Measurements from ENCODE around the gene KLHDC10.
"Not testable (repeated sequence)": the region's sequence is repeated elsewhere in the genome, so short reads cannot be mapped to it uniquely, and the experiment has no call there.

The KLHDC10 gene

DNA sequence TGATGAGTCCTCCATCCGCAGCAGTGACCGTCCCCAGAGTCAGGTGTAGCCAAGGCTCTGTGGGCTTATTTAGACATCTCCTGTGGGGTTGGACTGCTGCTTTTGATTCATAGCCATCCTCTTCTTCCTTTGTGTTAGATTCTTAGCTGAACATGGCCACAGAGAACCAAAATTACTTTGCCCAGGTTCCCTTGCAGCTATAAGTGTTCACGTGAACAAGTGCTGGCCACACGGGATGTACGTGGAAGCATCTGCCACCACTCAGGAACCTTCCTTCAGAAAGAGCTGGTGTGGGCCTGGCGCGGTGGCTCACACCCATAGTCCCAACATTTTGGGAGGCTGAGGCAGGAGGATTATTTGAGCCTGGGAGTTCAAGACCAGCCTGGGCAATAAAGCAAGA lies 85.8 kb downstream of the KLHDC10 start:
- no peak for DNase-seq (ENCODE audit: low read depth)

DNA sequence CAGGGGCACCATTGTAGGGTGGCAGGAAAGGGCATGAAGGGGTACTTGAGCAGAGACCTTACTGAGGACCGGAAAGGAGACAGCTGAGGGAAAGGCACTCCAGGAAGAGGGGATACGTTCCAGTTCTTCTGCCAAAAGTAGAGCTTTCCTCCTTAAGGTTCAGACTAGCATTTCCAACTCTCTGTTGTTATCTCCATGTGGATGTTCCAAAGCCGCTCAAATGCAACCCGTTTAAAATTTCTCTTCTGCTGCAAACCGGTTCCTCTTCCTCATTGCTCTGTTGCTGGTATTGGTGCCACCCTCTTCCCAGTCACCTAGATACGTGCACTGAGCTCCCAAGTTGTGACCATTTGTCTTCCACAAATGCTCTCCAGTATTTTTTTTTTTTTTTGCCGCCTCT lies 87.4 kb downstream of the KLHDC10 start:
- DNase-seq (ENCODE audit: low read depth), result no peak

DNA sequence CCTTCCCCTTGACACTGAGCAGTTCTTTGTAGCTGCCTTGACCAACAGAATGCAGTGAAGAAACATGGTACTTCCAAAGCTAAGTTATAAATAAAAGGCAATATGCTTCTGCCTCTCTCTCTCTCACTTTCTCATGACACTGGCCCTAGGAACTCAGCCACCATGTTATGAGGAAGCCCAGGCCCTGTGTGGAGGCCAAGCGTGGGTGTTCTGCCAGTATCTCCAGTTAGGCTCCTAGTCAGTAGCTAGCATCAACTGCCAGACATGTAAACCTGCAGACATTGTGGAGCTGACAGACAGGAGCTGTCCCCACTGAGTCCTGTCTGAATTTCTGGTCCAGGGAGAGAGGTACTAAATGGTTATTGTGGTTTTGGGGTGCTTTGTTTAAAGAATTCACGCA lies 89.7 kb downstream of the KLHDC10 start:
- DNase-seq (ENCODE audit: low read depth), result no peak

DNA sequence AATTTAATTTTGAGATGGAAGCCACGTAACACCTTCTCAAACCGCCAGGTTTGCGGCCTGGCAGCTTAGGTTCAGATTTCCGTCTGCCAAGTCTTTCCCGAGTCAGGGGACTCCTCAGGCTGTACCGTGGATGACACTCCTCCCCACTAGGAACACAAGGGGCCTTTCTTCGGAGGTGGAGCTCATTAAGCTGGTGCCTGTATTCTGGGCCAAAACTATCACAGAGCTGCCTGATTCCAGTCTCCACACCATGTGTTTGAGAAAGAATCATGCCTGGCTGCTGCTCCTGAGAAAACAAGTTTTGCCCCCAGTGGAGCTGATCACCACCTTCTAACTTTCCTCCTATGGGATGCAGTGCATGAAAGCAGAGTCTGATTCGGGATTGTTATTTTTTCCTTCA lies 90.1 kb downstream of the KLHDC10 start:
- DNase-seq (ENCODE audit: low read depth), result no peak

DNA sequence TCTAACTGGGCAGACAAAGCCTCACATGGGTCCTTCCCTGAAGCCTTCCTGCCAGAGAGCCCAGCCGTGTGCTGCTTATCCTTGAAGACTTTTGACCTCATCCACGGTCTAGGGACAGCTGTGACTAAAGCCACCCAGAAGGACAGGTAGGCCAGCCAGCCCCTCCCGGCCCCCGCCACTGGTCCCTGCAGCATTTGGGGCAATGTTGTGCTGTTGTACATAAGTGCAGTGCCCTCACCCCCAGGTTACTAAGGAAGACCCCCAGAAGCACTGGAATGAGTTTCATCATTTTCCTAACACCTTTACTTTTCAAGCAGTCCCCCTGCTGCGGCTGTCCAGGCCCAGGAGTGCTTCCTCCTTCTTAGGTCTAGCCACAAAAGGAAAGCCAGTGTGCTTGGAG lies 91.9 kb downstream of the KLHDC10 start:
- no peak for DNase-seq (ENCODE audit: low read depth)

DNA sequence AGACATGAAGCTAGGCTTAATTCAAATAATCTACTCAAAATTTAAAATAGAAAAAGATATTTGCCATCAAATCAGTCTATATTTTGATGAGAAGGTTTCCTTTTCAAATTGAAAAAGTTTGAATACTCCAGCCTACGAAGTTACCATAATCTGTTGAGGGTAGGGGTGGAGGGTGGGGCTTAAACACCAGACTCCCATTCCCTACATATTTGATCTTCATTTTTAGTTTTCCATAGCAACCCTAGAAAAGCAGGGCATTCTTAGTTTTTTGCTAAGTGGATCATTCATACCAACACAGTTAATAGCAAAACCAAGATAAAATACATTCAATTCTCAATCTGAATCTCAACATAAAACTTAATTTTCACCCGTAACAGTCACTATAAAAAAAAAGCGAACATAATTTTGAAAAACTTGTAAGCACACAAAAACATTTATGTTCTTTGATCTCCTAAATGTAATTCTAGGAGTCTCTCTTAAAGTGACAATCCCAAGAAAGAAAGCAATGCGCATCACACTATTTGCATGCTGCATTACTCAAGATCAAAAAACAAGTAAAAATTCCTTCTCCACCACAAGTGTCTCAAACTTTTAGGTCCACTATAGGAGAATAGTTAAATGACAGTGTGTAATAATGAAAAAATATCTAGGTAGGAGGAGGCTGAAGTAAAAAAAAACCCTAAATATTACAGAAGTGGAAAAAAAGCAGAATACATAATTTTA lies 104.1 kb downstream of the KLHDC10 start:
- DNase-seq (ENCODE audit: low read depth), result no peak

DNA sequence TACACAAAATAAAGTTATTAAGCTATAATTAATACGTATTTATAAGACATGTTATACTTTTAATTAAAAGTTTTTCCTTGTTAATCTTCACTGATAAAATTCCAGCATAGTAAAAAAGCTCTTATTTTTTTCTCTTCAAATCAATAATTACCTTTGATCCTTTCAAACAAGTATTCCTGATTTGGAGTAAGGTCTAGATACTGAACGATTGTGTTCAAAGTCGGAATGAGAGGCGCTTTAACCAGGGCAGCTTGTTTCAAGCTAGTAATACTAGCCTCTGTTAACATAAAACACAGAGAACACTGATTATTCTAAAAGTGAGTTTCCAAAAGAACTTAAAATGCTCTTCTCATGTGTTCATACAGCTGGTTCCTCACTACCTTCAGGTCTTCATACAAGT lies 107.9 kb downstream of the KLHDC10 start:
- no peak for DNase-seq (ENCODE audit: low read depth)

DNA sequence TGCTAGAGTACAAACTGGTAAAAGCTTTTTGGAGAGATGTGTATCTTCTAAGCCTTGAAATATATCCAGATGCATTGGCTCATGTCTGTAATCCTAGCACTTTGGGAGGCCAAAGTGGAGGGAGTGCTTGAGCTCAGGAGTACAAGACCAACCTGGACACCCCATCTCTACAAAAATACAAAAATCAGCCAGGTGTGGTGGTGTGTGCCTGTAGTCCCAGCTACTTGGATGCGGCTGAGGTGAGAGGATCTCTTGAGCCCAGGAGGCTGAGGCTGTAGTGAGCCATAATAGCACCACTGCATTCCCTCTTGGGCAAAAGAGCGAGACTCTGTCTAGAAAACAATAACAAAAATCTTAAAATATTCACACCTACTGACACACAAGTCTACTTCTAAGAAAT lies 109.3 kb downstream of the KLHDC10 start:
- no peak for DNase-seq (ENCODE audit: low read depth)

DNA sequence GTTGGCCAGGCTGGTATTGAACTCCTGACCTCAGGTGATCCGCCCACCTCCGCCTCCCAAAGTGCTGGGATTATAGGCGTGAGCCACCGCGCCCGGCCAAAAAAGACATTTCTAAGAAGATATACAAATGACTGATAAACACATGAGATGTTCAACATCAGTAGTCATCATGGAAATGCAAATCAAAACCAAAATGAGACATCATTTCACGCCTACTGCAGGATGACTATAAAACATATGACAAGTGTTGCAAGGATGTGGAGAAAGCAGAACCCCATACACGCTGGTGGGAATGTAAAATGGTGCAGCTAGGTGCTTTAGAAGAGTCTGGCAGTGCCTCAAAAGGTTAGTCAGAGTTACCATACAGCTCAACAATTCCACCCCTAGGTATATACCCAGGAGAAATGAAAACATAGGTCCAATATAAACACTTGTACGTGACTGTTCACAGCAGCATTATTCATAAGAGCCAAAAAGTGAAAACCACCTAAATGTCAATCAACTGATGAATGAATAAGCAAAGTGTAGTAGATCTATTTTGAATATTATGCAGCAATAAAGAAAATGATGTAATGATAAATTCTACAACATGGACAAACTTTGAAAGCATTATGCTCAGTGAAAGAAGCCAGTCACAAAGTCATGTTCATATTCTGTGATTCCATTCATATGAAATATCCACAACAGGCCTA lies 110.4 kb downstream of the KLHDC10 start:
- no peak for DNase-seq (ENCODE audit: low read depth)

DNA sequence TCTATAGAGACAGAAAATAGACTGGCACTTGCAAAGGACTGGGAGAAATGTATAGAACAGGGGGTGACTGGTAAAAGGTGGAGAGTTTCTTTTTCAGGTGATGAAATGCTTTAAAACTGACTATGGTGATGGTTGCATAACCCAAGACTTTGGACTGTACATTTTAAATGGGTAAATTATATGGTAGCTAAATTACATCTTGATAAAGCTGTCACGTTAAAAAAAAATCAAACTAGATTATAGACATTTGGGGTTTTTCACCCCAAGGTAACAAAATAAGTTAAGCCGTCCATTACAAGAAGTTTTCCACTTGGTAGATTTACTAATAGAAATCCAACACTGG lies 110.9 kb downstream of the KLHDC10 start:
- DNase-seq (ENCODE audit: low read depth), result no peak

DNA sequence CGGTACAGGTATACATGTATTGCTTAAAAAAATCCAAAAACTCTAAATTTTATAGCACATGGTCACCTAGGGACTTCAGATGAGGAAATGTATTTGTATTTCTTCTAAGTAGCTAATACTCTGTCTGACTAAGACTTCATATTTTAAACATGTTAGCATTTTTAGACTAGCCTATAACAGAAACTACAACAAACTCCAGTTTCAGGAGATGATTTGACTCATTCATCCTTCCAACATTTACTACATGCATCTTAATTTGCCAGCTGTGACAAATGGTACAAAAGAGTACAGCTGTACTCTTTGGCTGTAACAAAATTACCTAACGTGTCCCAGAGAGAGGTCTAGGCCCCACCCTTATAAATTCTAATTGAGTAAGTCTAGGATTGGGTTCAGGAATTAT lies 112.7 kb downstream of the KLHDC10 start:
- DNase-seq (ENCODE audit: low read depth), result no peak

DNA sequence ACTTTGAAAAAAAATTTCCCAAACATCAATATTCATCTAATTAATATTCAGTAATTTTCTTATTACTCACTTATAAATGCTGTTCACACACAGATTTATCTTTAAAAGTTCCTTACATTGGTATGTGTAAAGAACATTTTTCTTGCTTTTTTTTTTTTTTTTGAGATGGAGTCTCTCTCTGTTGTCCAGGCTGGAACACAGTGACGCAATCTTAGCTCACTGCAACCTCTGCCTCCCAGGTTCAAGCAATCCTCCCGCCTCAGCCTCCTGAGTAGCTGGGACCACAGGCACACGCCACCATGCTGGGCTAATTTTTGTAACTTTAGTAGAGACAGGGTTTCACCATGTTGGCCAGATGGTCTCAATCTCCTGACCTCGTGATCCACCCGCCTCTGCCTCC lies 114.0 kb downstream of the KLHDC10 start:
- not testable (repeated sequence) for DNase-seq (ENCODE audit: low read depth)
